Liver (tissue), 9 donors: ENCODE data around the gene CAPNS2. TPM values are rescaled to one million over a fixed set of nuclear protein-coding genes. Genes with fewer than 3 reads are reported as not detected.

Experiments
- DNase-seq: peaks from one replicate; pipeline ENCODE4 v3.0.0-alpha.2; 2017; ENCODE audit warnings: low spot score
- H3K27ac ChIP-seq, 2 donors: one replicate each; pipeline ENCODE4 v1.7.0; 2013; ENCODE audit warnings: inconsistent platforms in 2 of 2, low read length in 2 of 2, control low read depth in 1 of 2, low read depth in 1 of 2, mild to moderate bottlenecking in 1 of 2
- H3K27me3 ChIP-seq, 4 donors: one replicate each; pipeline versions ENCODE4 v1.6.1 to v1.7.0; 2013; ENCODE audit warnings: low read length in 3 of 4, inconsistent platforms in 1 of 4, mild to moderate bottlenecking in 1 of 4, moderate library complexity in 1 of 4; ENCODE audit not compliant: control insufficient read depth in 4 of 4, insufficient read depth in 4 of 4
- H3K36me3 ChIP-seq, 4 donors: one replicate each; pipeline versions ENCODE4 v1.6.1 to v1.7.0; 2013; ENCODE audit warnings: low read length in 3 of 4, mild to moderate bottlenecking in 3 of 4, low read depth in 1 of 4, moderate library complexity in 1 of 4; ENCODE audit not compliant: control insufficient read depth in 4 of 4, insufficient read depth in 3 of 4
- H3K4me1 ChIP-seq, 4 donors: one replicate each; pipeline versions ENCODE4 v1.6.1 to v1.7.0; 2013; ENCODE audit warnings: low read length in 3 of 4, mild to moderate bottlenecking in 3 of 4, moderate library complexity in 1 of 4; ENCODE audit not compliant: control insufficient read depth in 4 of 4, insufficient read depth in 4 of 4
- H3K4me3 ChIP-seq, 3 donors: one replicate each; pipeline versions ENCODE4 v1.6.1 to v1.7.0; 2013; ENCODE audit warnings: low read length in 3 of 3, control low read depth in 1 of 3, low read depth in 1 of 3, mild to moderate bottlenecking in 1 of 3
- H3K9ac ChIP-seq, 2 donors: one replicate each; pipeline ENCODE4 v1.7.0; 2013; ENCODE audit warnings: low read length in 2 of 2, mild to moderate bottlenecking in 2 of 2, moderate library complexity in 2 of 2, control low read depth in 1 of 2, low read depth in 1 of 2
- H3K9me3 ChIP-seq, 4 donors: one replicate each; pipeline versions ENCODE4 v1.6.1 to v1.7.0; 2013; ENCODE audit warnings: low read length in 3 of 4; ENCODE audit not compliant: control insufficient read depth in 4 of 4
- EGR1 ChIP-seq, 2 donors: IDR thresholded peaks; 2 replicates each; pipeline ENCODE4 v1.6.1; 2016 to 2018; ENCODE audit warnings: antibody characterized with exemption in 2 of 2, low read depth in 2 of 2
- FOXA1 ChIP-seq: IDR thresholded peaks from 2 replicates; pipeline ENCODE4 v1.6.1; 2016; ENCODE audit warnings: antibody characterized with exemption
- FOXA2 ChIP-seq: IDR thresholded peaks from 2 replicates; pipeline ENCODE4 v1.6.1; 2016; ENCODE audit warnings: antibody characterized with exemption
- GABPA ChIP-seq, 2 donors: IDR thresholded peaks in 1 of 2; conservative IDR thresholded peaks in 1 of 2; 2 replicates each; pipeline ENCODE4 v1.6.1; 2016; ENCODE audit warnings: antibody characterized with exemption in 2 of 2, mild to moderate bottlenecking in 1 of 2, moderate library complexity in 1 of 2
- HNF4A ChIP-seq, 2 donors: conservative IDR thresholded peaks; 2 replicates each; pipeline ENCODE4 v1.6.1; 2016; ENCODE audit warnings: antibody characterized with exemption in 2 of 2, mild to moderate bottlenecking in 2 of 2
- HNF4G ChIP-seq: IDR thresholded peaks from 2 replicates; pipeline ENCODE4 v1.6.1; 2016; ENCODE audit warnings: antibody characterized with exemption
- JUND ChIP-seq, 2 donors: IDR thresholded peaks; 2 replicates each; pipeline ENCODE4 v1.6.1; 2016; ENCODE audit warnings: antibody characterized with exemption in 2 of 2
- NR2F2 ChIP-seq: IDR thresholded peaks from 2 replicates; pipeline ENCODE4 v1.6.1; 2016; ENCODE audit warnings: antibody characterized with exemption
- RAD21 ChIP-seq, 2 donors: IDR thresholded peaks; 2 replicates each; pipeline ENCODE4 v1.6.1; 2016; ENCODE audit warnings: antibody characterized with exemption in 2 of 2, mild to moderate bottlenecking in 2 of 2
- RXRA ChIP-seq, 2 donors: IDR thresholded peaks; 2 replicates each; pipeline ENCODE4 v1.6.1; 2017 to 2018; ENCODE audit warnings: antibody characterized with exemption in 2 of 2, mild to moderate bottlenecking in 1 of 2
- TAF1 ChIP-seq: conservative IDR thresholded peaks from 2 replicates; pipeline ENCODE4 v1.6.1; 2016; ENCODE audit warnings: antibody characterized with exemption, mild to moderate bottlenecking
- YY1 ChIP-seq: IDR thresholded peaks from 2 replicates; pipeline ENCODE4 v1.6.1; 2016; ENCODE audit warnings: antibody characterized with exemption, mild to moderate bottlenecking
- WGBS: extraction: QIAGEN DNeasy Blood & Tissue Kit; methylation state at CpG from one replicate; pipeline ENCODE4 v1.1.7; 2013; 5-methylcytosine and 5-hydroxymethylcytosine counted together
- polyA plus RNA-seq, 2 donors: library from polyadenylated mRNA; stranded (reverse) in 1 of 2; unstranded in 1 of 2; fragments of 200-250 nt in 1 of 2; fragments of >200 nt in 1 of 2; fragmentation: Nextera tagmentation in 1 of 2; extraction: Ambion mirVana in 1 of 2; gene quantifications; one replicate each; pipeline versions ENCODE4 v1.2.1 to v1.2.3, GENCODE V29; 2013 to 2015
- total RNA-seq, 2 donors: library from RNA; depleted of rRNA; stranded (reverse); fragments of >200 nt; gene quantifications; one replicate each; pipeline ENCODE4 v1.2.3, GENCODE V29; 2014
- TF ChIP-seq, protein P1 (sequence below): IDR thresholded peaks from 2 replicates; pipeline ENCODE4 v1.6.1; 2016; ENCODE audit warnings: antibody characterized with exemption, mild to moderate bottlenecking
- TF ChIP-seq, protein P2 (sequence below): fragments of 150-350 bp; IDR thresholded peaks from 2 replicates; pipeline ENCODE4 v1.5.1; 2017; ENCODE audit warnings: improper control_type of control experiment, low read depth, low read length; ENCODE audit not compliant: missing input control
- TF ChIP-seq, protein P3 (sequence below): IDR thresholded peaks from 2 replicates; pipeline ENCODE4 v1.6.1; 2016; ENCODE audit warnings: antibody characterized with exemption
- TF ChIP-seq, protein P4 (sequence below): IDR thresholded peaks from 2 replicates; pipeline ENCODE4 v1.6.1; 2016; ENCODE audit warnings: antibody characterized with exemption
- TF ChIP-seq, protein P5 (sequence below): IDR thresholded peaks from 2 replicates; pipeline ENCODE4 v1.6.1; 2016; ENCODE audit warnings: antibody characterized with exemption
- donor health status: healthy.
- donor health status: healthy.
- donor health status: healthy.
- donor health status: healthy.
- donor health status: healthy.

CAPNS2 gene
- total and polyA plus RNA-seq, 4 donors, result 0.33 to 0.42 TPM; not detected in 2

DNA sequence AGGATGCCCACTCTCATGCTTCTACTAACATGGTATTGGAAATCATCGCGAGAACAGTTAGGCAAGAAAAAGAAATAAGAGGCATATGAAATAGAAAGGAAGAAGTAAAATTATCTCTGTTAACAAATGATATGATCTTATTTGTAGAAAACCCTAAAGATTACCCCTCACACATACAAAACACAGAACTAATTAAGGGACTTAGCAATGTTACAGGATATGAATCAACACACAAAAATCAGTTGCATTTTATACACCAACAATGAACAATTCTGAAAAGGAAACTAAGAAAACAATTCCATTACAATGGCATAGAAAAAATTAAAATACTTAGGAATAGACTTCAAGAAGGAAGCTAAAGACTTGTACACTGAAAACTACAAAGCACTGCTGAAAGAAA is 2.7 kb upstream of the CAPNS2 start:
- no peak overlapping the region for H3K9ac ChIP-seq

DNA sequence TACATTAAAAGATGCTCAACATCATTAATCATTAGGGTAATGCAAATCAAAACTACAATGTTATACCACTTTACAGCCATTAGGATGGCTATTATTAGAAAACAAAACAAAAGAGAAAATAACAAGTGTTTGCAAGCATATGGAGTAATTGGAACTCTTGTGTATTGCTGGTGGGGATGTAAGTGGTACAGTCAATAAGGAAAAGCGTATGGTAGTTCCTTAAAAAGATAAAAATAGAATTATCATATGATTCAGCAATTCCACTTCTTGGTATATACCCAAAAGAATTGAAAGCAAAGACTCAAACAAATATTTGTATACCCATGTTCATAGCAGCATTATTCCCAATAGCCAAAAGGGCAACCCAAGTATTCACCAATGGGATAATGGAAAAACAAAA is 1.4 kb upstream of the CAPNS2 start:
- H3K9ac ChIP-seq, result no peak overlapping the region
- H3K4me3 ChIP-seq, result no peak overlapping the region
- H3K27me3 ChIP-seq, result no peaks in the 10 kb centered on the region
- H3K4me1 ChIP-seq, result no peaks in the 10 kb centered on the region
- no peaks in the 10 kb centered on the region for H3K9me3 ChIP-seq
- DNase-seq, result no peak
- WGBS, result 86% methylated on average over 1 of the region's 1 CpG
- H3K36me3 ChIP-seq, result no peaks in the 10 kb centered on the region
- H3K27ac ChIP-seq, result no peak overlapping the region
- TF ChIP-seq HNF4G (no peak), GABPA (IDR thresholded peaks at IDR 0.05 in 1 of 2, conservative IDR thresholded peaks at IDR 0.05 in 1 of 2) (no peak), FOXA1 (no peak), EGR1 (IDR thresholded peaks at IDR 0.05; ENCODE audit: low read depth in 2 of 2) (no peak), RAD21 (IDR thresholded peaks at IDR 0.05) (no peak)
- TF ChIP-seq, protein P1, sequence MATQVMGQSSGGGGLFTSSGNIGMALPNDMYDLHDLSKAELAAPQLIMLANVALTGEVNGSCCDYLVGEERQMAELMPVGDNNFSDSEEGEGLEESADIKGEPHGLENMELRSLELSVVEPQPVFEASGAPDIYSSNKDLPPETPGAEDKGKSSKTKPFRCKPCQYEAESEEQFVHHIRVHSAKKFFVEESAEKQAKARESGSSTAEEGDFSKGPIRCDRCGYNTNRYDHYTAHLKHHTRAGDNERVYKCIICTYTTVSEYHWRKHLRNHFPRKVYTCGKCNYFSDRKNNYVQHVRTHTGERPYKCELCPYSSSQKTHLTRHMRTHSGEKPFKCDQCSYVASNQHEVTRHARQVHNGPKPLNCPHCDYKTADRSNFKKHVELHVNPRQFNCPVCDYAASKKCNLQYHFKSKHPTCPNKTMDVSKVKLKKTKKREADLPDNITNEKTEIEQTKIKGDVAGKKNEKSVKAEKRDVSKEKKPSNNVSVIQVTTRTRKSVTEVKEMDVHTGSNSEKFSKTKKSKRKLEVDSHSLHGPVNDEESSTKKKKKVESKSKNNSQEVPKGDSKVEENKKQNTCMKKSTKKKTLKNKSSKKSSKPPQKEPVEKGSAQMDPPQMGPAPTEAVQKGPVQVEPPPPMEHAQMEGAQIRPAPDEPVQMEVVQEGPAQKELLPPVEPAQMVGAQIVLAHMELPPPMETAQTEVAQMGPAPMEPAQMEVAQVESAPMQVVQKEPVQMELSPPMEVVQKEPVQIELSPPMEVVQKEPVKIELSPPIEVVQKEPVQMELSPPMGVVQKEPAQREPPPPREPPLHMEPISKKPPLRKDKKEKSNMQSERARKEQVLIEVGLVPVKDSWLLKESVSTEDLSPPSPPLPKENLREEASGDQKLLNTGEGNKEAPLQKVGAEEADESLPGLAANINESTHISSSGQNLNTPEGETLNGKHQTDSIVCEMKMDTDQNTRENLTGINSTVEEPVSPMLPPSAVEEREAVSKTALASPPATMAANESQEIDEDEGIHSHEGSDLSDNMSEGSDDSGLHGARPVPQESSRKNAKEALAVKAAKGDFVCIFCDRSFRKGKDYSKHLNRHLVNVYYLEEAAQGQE, result no peak

More for the DNA sequence above, 2.7 kb upstream of the CAPNS2 start:
- WGBS, result 94% methylated on average over 2 of the region's 2 CpGs
- Histone ChIP-seq H3K27ac (no peak overlapping the region), H3K4me1 (no peaks in the 10 kb centered on the region), H3K27me3 (no peaks in the 10 kb centered on the region), H3K4me3 (no peak overlapping the region), H3K36me3 (no peaks in the 10 kb centered on the region), H3K9me3 (no peaks in the 10 kb centered on the region)
- no peak for DNase-seq
- TF ChIP-seq, protein P2, sequence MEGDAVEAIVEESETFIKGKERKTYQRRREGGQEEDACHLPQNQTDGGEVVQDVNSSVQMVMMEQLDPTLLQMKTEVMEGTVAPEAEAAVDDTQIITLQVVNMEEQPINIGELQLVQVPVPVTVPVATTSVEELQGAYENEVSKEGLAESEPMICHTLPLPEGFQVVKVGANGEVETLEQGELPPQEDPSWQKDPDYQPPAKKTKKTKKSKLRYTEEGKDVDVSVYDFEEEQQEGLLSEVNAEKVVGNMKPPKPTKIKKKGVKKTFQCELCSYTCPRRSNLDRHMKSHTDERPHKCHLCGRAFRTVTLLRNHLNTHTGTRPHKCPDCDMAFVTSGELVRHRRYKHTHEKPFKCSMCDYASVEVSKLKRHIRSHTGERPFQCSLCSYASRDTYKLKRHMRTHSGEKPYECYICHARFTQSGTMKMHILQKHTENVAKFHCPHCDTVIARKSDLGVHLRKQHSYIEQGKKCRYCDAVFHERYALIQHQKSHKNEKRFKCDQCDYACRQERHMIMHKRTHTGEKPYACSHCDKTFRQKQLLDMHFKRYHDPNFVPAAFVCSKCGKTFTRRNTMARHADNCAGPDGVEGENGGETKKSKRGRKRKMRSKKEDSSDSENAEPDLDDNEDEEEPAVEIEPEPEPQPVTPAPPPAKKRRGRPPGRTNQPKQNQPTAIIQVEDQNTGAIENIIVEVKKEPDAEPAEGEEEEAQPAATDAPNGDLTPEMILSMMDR, result no peak
- TF ChIP-seq, protein P1, result no peak
- TF ChIP-seq TAF1 (no peak), JUND (IDR thresholded peaks at IDR 0.05) (no peak), YY1 (no peak), FOXA2 (no peak), RAD21 (IDR thresholded peaks at IDR 0.05) (no peak), NR2F2 (no peak), RXRA (IDR thresholded peaks at IDR 0.05) (no peak), HNF4G (no peak), EGR1 (IDR thresholded peaks at IDR 0.05; ENCODE audit: low read depth in 2 of 2) (no peak), FOXA1 (no peak), GABPA (IDR thresholded peaks at IDR 0.05 in 1 of 2, conservative IDR thresholded peaks at IDR 0.05 in 1 of 2) (no peak), HNF4A (conservative IDR thresholded peaks at IDR 0.05) (no peak)
- TF ChIP-seq, protein P3, sequence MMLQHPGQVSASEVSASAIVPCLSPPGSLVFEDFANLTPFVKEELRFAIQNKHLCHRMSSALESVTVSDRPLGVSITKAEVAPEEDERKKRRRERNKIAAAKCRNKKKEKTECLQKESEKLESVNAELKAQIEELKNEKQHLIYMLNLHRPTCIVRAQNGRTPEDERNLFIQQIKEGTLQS, result no peak
- TF ChIP-seq, protein P4, sequence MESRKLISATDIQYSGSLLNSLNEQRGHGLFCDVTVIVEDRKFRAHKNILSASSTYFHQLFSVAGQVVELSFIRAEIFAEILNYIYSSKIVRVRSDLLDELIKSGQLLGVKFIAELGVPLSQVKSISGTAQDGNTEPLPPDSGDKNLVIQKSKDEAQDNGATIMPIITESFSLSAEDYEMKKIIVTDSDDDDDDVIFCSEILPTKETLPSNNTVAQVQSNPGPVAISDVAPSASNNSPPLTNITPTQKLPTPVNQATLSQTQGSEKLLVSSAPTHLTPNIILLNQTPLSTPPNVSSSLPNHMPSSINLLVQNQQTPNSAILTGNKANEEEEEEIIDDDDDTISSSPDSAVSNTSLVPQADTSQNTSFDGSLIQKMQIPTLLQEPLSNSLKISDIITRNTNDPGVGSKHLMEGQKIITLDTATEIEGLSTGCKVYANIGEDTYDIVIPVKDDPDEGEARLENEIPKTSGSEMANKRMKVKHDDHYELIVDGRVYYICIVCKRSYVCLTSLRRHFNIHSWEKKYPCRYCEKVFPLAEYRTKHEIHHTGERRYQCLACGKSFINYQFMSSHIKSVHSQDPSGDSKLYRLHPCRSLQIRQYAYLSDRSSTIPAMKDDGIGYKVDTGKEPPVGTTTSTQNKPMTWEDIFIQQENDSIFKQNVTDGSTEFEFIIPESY, result no peak
- TF ChIP-seq, protein P5, sequence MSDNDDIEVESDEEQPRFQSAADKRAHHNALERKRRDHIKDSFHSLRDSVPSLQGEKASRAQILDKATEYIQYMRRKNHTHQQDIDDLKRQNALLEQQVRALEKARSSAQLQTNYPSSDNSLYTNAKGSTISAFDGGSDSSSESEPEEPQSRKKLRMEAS, result no peak
